ENCODE data around the gene ITFG1. TPM values are rescaled to one million over a fixed set of nuclear protein-coding genes. Genes with fewer than 3 reads are reported as not detected.

Gene ITFG1
- total and polyA plus RNA-seq, 9 of the 15 experiments (the other 6 are each of a cell fraction or from before 2014, with no cell fraction given), result 17.1 to 83.5 (median 35.8) TPM

DNA sequence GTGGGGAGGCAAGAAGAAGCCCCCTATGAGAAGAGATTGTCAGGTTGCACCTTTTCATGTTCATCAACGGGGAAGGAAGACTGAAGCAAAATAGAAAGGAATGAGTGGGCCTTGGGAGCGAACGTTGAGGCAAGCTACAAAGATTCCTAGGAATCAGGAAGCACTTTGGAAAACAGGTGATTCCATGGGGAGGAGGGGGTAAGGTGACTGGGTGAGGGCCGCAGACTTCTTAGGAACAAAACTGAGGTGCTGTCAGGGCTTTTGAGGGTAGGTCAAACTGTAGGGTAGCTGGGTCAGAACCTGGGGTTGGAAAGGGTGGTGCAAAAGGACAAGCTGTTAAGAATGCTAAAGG is 528 bp downstream of the ITFG1 start:
- H3K4me1 ChIP-seq (replicated peaks in 1 of 2; ENCODE audit: control insufficient read depth in 2 of 2, insufficient read depth in 2 of 2, low read length in 2 of 2), result peaks cover 0 to 19% of the 10 kb centered on the region in 2 experiments; a peak in 3 of 5 replicates
- H3K9ac ChIP-seq (ENCODE audit: insufficient read depth in 1 of 2, low read depth in 2 of 2, low read length in 2 of 2), result peak overlapping the region; percentile 98 to 99
- peak overlapping the region; percentile 56 for H3K4me3 ChIP-seq
- H3K9me1 ChIP-seq (ENCODE audit: control insufficient read depth, insufficient read depth, low read length), result no peaks in the 10 kb centered on the region
- CTCF ChIA-PET (ENCODE audit: low intra/inter-chr PET ratio), result no interaction called here
- POLR2A ChIA-PET, result interaction anchor here (0.8 to 3.8 kb wide), 7 partner anchors 8 to 126 kb away, joined by 3 to 21 read pairs (median 4); no protein-coding TSS in a partner anchor
- intact Hi-C loops (cut with micrococcal nuclease), result loop anchor here (5.0 to 10.0 kb wide), 3 partner anchors 114 to 318 kb away; partner anchors contain the start of gene NETO2
- no peaks in the 10 kb centered on the region for H4K20me1 ChIP-seq (replicated peaks; ENCODE audit: control insufficient read depth, insufficient read depth, low read length)
- H3K27me3 ChIP-seq (ENCODE audit: control insufficient read depth in 2 of 2, insufficient read depth in 2 of 2, low read length in 2 of 2), result no peaks in the 10 kb centered on the region
- no peaks in the 10 kb centered on the region for H3K9me3 ChIP-seq (replicated peaks; ENCODE audit: control insufficient read depth, insufficient read depth, low read depth, low read length)
- in situ Hi-C loops (cut with MboI), result no loop called here
- H3K79me2 ChIP-seq (ENCODE audit: control insufficient read depth, insufficient read depth, low read length), result peaks cover 84% of the 10 kb centered on the region
- ATAC-seq, result no peak
- TF ChIP-seq PHF21A (IDR thresholded peaks at IDR 0.05; ENCODE audit: borderline replicate concordance, low read depth) (no peak), HDAC1 (IDR thresholded peaks at IDR 0.05) (0 out of 4 replicates have a peak, but pooled peaks of 1 of the 2 experiments have one; percentile 28)
- no peak for DNase-seq (ENCODE audit: extremely low read depth in 1 of 4, low spot score in 3 of 4)
- peak overlapping the region; percentile 99 for H3K27ac ChIP-seq (ENCODE audit: extremely low read depth, low read depth, low read length)
- WGBS (ENCODE audit: insufficient coverage, low coverage, missing lambda C conversion rate), result 6% methylated on average over 4 of the region's 4 CpGs
- FAIRE-seq, result no peak
- peaks cover 35% of the 10 kb centered on the region; the same call in 2 of the 3 replicates for H3K36me3 ChIP-seq (ENCODE audit: control insufficient read depth, insufficient read depth, low read length)
- H3K4me2 ChIP-seq (ENCODE audit: insufficient read depth, low read length), result peak overlapping the region; percentile 95
- peak overlapping the region; percentile 94; the same call in 1 of the 2 replicates for H2AFZ ChIP-seq (ENCODE audit: low read depth, low read length)
- BruUV-seq (replicated peaks), result no TSS peak

DNA sequence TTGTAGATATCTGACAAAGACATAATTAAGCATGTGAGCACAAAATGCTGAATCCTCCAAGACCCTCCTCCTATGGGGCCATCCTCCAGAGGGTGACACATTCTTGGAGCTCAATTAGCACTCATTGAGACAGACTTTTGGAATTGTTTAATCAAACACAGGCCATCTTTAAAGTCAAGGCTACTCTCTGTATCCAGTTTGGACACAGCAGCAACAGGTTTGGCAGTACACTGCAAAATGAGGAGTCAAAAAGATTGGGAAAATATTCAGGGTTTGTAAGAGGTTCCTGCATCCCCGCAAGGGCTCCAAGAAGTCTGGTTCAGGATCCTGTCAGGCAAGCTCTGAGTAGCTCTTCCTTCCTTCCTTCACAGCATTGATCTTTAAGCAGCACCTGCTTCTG is 1.3 kb downstream of the ITFG1 start:
- Histone ChIP-seq H3K9ac (ENCODE audit: insufficient read depth in 1 of 2, low read depth in 2 of 2, low read length in 2 of 2) (peak overlapping the region; percentile 80 to 98; a peak in 3 of 4 replicates), H3K27ac (ENCODE audit: extremely low read depth, low read depth, low read length) (peak overlapping the region; percentile 99; the same call in 2 of the 3 replicates)

More for the DNA sequence above, 1.3 kb downstream of the ITFG1 start:
- BruUV-seq (replicated peaks), result no TSS peak
- ChIA-PET CTCF (ENCODE audit: low intra/inter-chr PET ratio) (no interaction called here), POLR2A (interaction anchor here (1.0 to 3.8 kb wide), 4 partner anchors 9 to 73 kb away, joined by 3 to 21 read pairs (median 6); no protein-coding TSS in a partner anchor)
- FAIRE-seq, result no peak
- DNase-seq (ENCODE audit: extremely low read depth in 1 of 4, low spot score in 3 of 4), result peak in 1 of 4 experiments; percentile 23
- peaks cover 0 to 19% of the 10 kb centered on the region in 2 experiments; a peak in 3 of 5 replicates for H3K4me1 ChIP-seq (replicated peaks in 1 of 2; ENCODE audit: control insufficient read depth in 2 of 2, insufficient read depth in 2 of 2, low read length in 2 of 2)
- H2AFZ ChIP-seq (ENCODE audit: low read depth, low read length), result no peak overlapping the region
- no peaks in the 10 kb centered on the region for H3K9me1 ChIP-seq (ENCODE audit: control insufficient read depth, insufficient read depth, low read length)
- WGBS (ENCODE audit: insufficient coverage, low coverage, missing lambda C conversion rate), result 15% methylated on average over 1 of the region's 1 CpG
- intact Hi-C loops (cut with micrococcal nuclease) (loop anchor here (5.0 to 10.0 kb wide), 3 partner anchors 115 to 317 kb away; partner anchors contain the start of gene NETO2), in situ Hi-C loops (cut with MboI) (no loop called here)
- H3K27me3 ChIP-seq (ENCODE audit: control insufficient read depth in 2 of 2, insufficient read depth in 2 of 2, low read length in 2 of 2), result no peaks in the 10 kb centered on the region
- no peak for ATAC-seq
- H3K9me3 ChIP-seq (replicated peaks; ENCODE audit: control insufficient read depth, insufficient read depth, low read depth, low read length), result no peaks in the 10 kb centered on the region
- H3K36me3 ChIP-seq (ENCODE audit: control insufficient read depth, insufficient read depth, low read length), result peaks cover 35% of the 10 kb centered on the region
- H4K20me1 ChIP-seq (replicated peaks; ENCODE audit: control insufficient read depth, insufficient read depth, low read length), result no peaks in the 10 kb centered on the region
- TF ChIP-seq SIN3A (IDR thresholded peaks at IDR 0.05; ENCODE audit: borderline replicate concordance in 2 of 2, control insufficient read depth in 1 of 2, low read depth in 2 of 2, low read length in 2 of 2) (peak in 1 of 2 experiments; percentile 37; a peak in 1 of 4 replicates), SUPT5H (IDR thresholded peaks at IDR 0.05) (no peak), MBD2 (IDR thresholded peaks at IDR 0.05; ENCODE audit: borderline replicate concordance, low read depth) (no peak), CBX5 (IDR thresholded peaks at IDR 0.05; ENCODE audit: borderline replicate concordance, low read depth) (no peak)
- H3K79me2 ChIP-seq (ENCODE audit: control insufficient read depth, insufficient read depth, low read length), result peaks cover 80% of the 10 kb centered on the region
- H3K4me2 ChIP-seq (ENCODE audit: insufficient read depth, low read length), result peak overlapping the region; percentile 95
- peak overlapping the region; percentile 56 for H3K4me3 ChIP-seq
